Measurements from ENCODE around the gene TUBG1.

DNA sequence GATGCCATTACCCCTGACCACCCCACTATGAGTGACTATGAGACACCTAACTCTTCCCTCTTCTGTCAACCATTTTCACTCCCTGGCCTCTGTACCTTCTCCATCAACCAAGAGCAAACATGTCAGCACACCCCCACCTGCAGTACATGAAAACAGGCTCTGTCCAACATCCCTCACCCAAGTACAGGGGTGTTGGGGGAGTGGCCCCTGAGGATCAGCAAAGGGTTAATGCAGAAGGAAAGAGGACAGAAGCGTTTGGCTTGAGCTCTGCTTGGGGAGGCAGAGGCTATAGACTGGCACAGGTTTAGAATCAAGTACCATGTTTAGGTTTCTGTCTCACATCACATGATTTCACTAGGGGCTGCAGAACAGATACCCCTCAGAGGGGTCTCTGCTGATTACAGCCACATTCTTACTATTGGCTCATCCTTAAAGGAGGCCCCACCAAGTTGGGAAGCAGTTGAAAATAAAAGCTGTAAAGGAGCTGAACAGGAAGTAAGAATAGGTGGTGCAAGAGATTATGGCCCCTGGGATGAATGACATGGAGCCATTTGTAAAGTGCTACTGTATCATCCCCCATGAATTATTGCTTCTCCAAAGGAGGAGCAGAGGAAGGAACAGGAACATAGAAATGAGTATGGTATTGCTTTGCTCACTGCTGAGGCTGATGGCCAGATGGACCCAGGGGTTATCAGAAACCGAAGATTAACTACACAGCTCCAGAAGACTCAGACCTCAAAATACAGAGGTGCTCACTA, 29.5 kb upstream of the TUBG1 start:
- TF ChIP-seq POLR2A (IDR thresholded peaks at IDR 0.05) (no peak), CTCF (IDR thresholded peaks at IDR 0.05) (no peak)

All from breast epithelium (tissue), 3 donors.